HEK293 (cell line): Measurements from ENCODE around the gene AGXT.

ENCODE experiments used
- FEZF1 ChIP-seq: fragments of 450-650 bp; formaldehyde crosslinking; IDR thresholded peaks from 2 replicates; pipeline ENCODE4 v1.5.1; 2016; ENCODE audit warnings: missing biosample characterization, missing genetic modification characterization
- HOXA7 ChIP-seq: sonication (generic); formaldehyde crosslinking; IDR thresholded peaks from 2 replicates; pipeline ENCODE4 v1.8.1; 2022; ENCODE audit warnings: missing genetic modification reagents, borderline replicate concordance
- HOXD13 ChIP-seq: sonication (generic); formaldehyde crosslinking; IDR thresholded peaks from 2 replicates; pipeline ENCODE4 v1.8.0; 2022; ENCODE audit warnings: missing genetic modification reagents, borderline replicate concordance
- OSR2 ChIP-seq: fragments of 450-650 bp; formaldehyde crosslinking; IDR thresholded peaks from 2 replicates; pipeline ENCODE4 v1.5.1; 2016; ENCODE audit warnings: missing biosample characterization, missing genetic modification characterization
- PRDM1 ChIP-seq: fragments of 450-650 bp; formaldehyde crosslinking; IDR thresholded peaks from 2 replicates; pipeline ENCODE4; 2016; ENCODE audit warnings: missing biosample characterization, missing genetic modification characterization
- REPIN1 ChIP-seq: fragments of 450-650 bp; formaldehyde crosslinking; IDR thresholded peaks from 2 replicates; pipeline ENCODE4 v1.5.1; 2017; ENCODE audit warnings: missing biosample characterization, missing genetic modification characterization, low read depth
- SCRT2 ChIP-seq: fragments of 450-650 bp; formaldehyde crosslinking; IDR thresholded peaks from 2 replicates; pipeline ENCODE4 v1.5.1; 2016; ENCODE audit warnings: missing biosample characterization, missing genetic modification characterization
- ZBTB1 ChIP-seq: fragments of 450-650 bp; formaldehyde crosslinking; IDR thresholded peaks from 2 replicates; pipeline ENCODE4 v1.5.1; 2016; ENCODE audit warnings: missing biosample characterization, missing genetic modification characterization
- ZFP3 ChIP-seq: fragments of 450-650 bp; formaldehyde crosslinking; IDR thresholded peaks from 2 replicates; pipeline ENCODE4 v1.5.1; 2016; ENCODE audit warnings: low read depth, missing biosample characterization, missing genetic modification characterization
- ZFP41 ChIP-seq: fragments of 450-650 bp; formaldehyde crosslinking; IDR thresholded peaks from 2 replicates; pipeline ENCODE4 v1.5.1; 2016; ENCODE audit warnings: missing biosample characterization, missing genetic modification characterization, borderline replicate concordance
- ZNF10 ChIP-seq: fragments of 450-650 bp; formaldehyde crosslinking; IDR thresholded peaks from 2 replicates; pipeline ENCODE4 v1.5.1; 2017; ENCODE audit warnings: missing biosample characterization, missing genetic modification characterization
- ZNF132 ChIP-seq: fragments of 450-650 bp; formaldehyde crosslinking; IDR thresholded peaks from 2 replicates; pipeline ENCODE4 v1.5.1; 2017; ENCODE audit warnings: missing biosample characterization, missing genetic modification characterization, borderline replicate concordance
- ZNF133 ChIP-seq: fragments of 450-650 bp; formaldehyde crosslinking; IDR thresholded peaks from 2 replicates; pipeline ENCODE4 v1.5.1; 2016; ENCODE audit warnings: missing biosample characterization, missing genetic modification characterization
- ZNF19 ChIP-seq: fragments of 450-650 bp; formaldehyde crosslinking; IDR thresholded peaks from 2 replicates; pipeline ENCODE4; 2016; ENCODE audit warnings: missing biosample characterization, missing genetic modification characterization, low read depth
- ZNF214 ChIP-seq: fragments of 450-650 bp; formaldehyde crosslinking; IDR thresholded peaks from 2 replicates; pipeline ENCODE4 v1.5.1; 2017; ENCODE audit warnings: missing biosample characterization, mild to moderate bottlenecking, missing genetic modification characterization, borderline replicate concordance
- ZNF221 ChIP-seq: fragments of 450-650 bp; formaldehyde crosslinking; IDR thresholded peaks from 2 replicates; pipeline ENCODE4 v1.5.1; 2017; ENCODE audit warnings: missing biosample characterization, missing genetic modification characterization, borderline replicate concordance
- ZNF239 ChIP-seq: fragments of 450-650 bp; formaldehyde crosslinking; IDR thresholded peaks from 2 replicates; pipeline ENCODE4 v1.5.1; 2016; ENCODE audit warnings: missing biosample characterization, missing genetic modification characterization
- ZNF266 ChIP-seq: fragments of 450-650 bp; formaldehyde crosslinking; IDR thresholded peaks from 2 replicates; pipeline ENCODE4 v1.5.1; 2016; ENCODE audit warnings: missing biosample characterization, missing genetic modification characterization, low read depth
- ZNF302 ChIP-seq: fragments of 450-650 bp; formaldehyde crosslinking; IDR thresholded peaks from 2 replicates; pipeline ENCODE4 v1.5.1; 2016; ENCODE audit warnings: missing biosample characterization, missing genetic modification characterization, low read depth
- ZNF335 ChIP-seq: fragments of 450-650 bp; formaldehyde crosslinking; conservative IDR thresholded peaks from 2 replicates; pipeline ENCODE4 v1.5.1; 2016; ENCODE audit warnings: missing biosample characterization, missing genetic modification characterization
- ZNF366 ChIP-seq: fragments of 450-650 bp; formaldehyde crosslinking; conservative IDR thresholded peaks from 2 replicates; pipeline ENCODE4 v1.5.1; 2016; ENCODE audit warnings: missing biosample characterization, missing genetic modification characterization
- ZNF426 ChIP-seq: fragments of 450-650 bp; formaldehyde crosslinking; IDR thresholded peaks from 2 replicates; pipeline ENCODE4 v1.5.1; 2017; ENCODE audit warnings: missing biosample characterization, missing genetic modification characterization, mild to moderate bottlenecking, inconsistent platforms, moderate library complexity
- ZNF514 ChIP-seq: fragments of 450-650 bp; formaldehyde crosslinking; IDR thresholded peaks from 2 replicates; pipeline ENCODE4 v1.5.1; 2016; ENCODE audit warnings: missing biosample characterization, missing genetic modification characterization
- ZNF549 ChIP-seq: fragments of 450-650 bp; IDR thresholded peaks from 2 replicates; pipeline ENCODE4 v1.5.1; 2018; ENCODE audit warnings: missing biosample characterization, missing genetic modification characterization, mild to moderate bottlenecking, inconsistent platforms, moderate library complexity
- ZNF558 ChIP-seq: fragments of 450-650 bp; formaldehyde crosslinking; IDR thresholded peaks from 2 replicates; pipeline ENCODE4 v1.5.1; 2016; ENCODE audit warnings: missing biosample characterization, missing genetic modification characterization
- ZNF561 ChIP-seq: fragments of 450-650 bp; IDR thresholded peaks from 2 replicates; pipeline ENCODE4 v1.5.1; 2018; ENCODE audit warnings: missing biosample characterization, missing genetic modification characterization, borderline replicate concordance
- ZNF571 ChIP-seq: fragments of 450-650 bp; formaldehyde crosslinking; IDR thresholded peaks from 2 replicates; pipeline ENCODE4 v1.5.0; 2017; ENCODE audit warnings: missing biosample characterization, missing genetic modification characterization
- ZNF664 ChIP-seq: fragments of 450-650 bp; formaldehyde crosslinking; IDR thresholded peaks from 2 replicates; pipeline ENCODE4 v1.5.1; 2016; ENCODE audit warnings: missing biosample characterization, missing genetic modification characterization
- ZNF791 ChIP-seq: fragments of 450-650 bp; formaldehyde crosslinking; IDR thresholded peaks from 2 replicates; pipeline ENCODE4 v1.5.1; 2016; ENCODE audit warnings: missing biosample characterization, missing genetic modification characterization
- ZNF792 ChIP-seq: fragments of 450-650 bp; formaldehyde crosslinking; IDR thresholded peaks from 2 replicates; pipeline ENCODE4 v1.5.1; 2016; ENCODE audit warnings: missing biosample characterization, missing genetic modification characterization
- ZSCAN23 ChIP-seq: fragments of 450-650 bp; formaldehyde crosslinking; IDR thresholded peaks from 2 replicates; pipeline ENCODE4 v1.5.1; 2016; ENCODE audit warnings: missing biosample characterization, missing genetic modification characterization
- TF ChIP-seq, protein P1 (sequence below): fragments of 450-650 bp; formaldehyde crosslinking; IDR thresholded peaks from 2 replicates; pipeline ENCODE4 v1.5.1; 2017; ENCODE audit warnings: missing biosample characterization, missing genetic modification characterization
- TF ChIP-seq, protein P2 (sequence below): fragments of 450-650 bp; formaldehyde crosslinking; IDR thresholded peaks from 2 replicates; pipeline ENCODE4 v1.5.1; 2016; ENCODE audit warnings: missing biosample characterization, missing genetic modification characterization
- TF ChIP-seq, protein P3 (sequence below): fragments of 450-650 bp; formaldehyde crosslinking; IDR thresholded peaks from 2 replicates; pipeline ENCODE4 v1.5.1; 2016; ENCODE audit warnings: missing biosample characterization, missing genetic modification characterization
- TF ChIP-seq, protein P4 (sequence below): fragments of 450-650 bp; formaldehyde crosslinking; IDR thresholded peaks from 2 replicates; pipeline ENCODE4 v1.5.1; 2016; ENCODE audit warnings: missing biosample characterization, missing genetic modification characterization
- TF ChIP-seq, protein P5 (sequence below): fragments of 450-650 bp; formaldehyde crosslinking; IDR thresholded peaks from 2 replicates; pipeline ENCODE4 v1.5.1; 2016; ENCODE audit warnings: missing biosample characterization, missing genetic modification characterization

Gene AGXT

DNA sequence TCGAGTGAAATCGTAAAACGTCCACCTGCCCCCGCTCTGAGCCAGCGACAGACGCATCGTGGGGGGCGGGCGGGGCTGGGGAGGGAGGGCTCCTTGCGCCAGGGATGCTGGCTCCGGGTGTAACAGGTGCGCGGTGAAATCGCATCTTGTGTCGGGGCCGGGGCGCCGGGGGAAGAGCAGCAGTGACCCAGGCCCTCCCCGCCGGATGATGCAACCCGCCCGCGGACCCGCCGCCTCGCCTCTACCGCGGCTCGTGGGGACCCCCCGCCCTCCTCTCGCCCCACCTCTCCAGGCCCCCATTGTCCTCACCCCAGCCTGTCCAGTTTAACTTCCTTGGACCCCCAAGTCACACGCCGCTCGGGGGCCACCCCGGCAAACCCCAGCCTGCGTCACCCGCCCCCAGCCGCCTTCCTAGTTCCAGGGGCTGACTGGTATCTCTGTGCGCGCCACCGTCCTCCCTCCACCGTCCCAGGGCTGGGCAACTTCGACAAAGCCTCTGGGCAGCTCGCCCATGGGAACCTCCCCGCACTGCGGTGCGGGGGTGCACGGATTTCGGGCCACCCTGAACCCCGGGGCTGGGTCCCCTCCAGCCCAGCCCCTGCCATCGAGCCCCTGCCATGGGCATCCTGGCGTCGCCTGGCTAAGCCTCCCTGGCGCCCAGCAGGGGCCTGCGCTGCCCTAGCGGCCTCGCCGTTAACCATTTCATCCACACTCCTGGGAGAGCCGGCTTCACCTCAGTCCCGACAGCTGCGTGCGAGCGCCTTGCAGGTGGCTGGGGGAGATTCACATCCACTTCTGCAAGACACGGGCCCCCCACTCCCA is 47.8 kb upstream of the AGXT start (continued):
- TF ChIP-seq OSR2 (tag by site-specific recombination), result no peak
- no peak for TF ChIP-seq ZNF19 (tag by site-specific recombination)
- no peak for TF ChIP-seq ZNF214 (tag by site-specific recombination)
- peak; percentile 80 for TF ChIP-seq ZNF335 (tag by site-specific recombination)
- TF ChIP-seq, protein P1, sequence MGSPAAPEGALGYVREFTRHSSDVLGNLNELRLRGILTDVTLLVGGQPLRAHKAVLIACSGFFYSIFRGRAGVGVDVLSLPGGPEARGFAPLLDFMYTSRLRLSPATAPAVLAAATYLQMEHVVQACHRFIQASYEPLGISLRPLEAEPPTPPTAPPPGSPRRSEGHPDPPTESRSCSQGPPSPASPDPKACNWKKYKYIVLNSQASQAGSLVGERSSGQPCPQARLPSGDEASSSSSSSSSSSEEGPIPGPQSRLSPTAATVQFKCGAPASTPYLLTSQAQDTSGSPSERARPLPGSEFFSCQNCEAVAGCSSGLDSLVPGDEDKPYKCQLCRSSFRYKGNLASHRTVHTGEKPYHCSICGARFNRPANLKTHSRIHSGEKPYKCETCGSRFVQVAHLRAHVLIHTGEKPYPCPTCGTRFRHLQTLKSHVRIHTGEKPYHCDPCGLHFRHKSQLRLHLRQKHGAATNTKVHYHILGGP, result no peak
- no peak for TF ChIP-seq HOXD13
- TF ChIP-seq, protein P2, sequence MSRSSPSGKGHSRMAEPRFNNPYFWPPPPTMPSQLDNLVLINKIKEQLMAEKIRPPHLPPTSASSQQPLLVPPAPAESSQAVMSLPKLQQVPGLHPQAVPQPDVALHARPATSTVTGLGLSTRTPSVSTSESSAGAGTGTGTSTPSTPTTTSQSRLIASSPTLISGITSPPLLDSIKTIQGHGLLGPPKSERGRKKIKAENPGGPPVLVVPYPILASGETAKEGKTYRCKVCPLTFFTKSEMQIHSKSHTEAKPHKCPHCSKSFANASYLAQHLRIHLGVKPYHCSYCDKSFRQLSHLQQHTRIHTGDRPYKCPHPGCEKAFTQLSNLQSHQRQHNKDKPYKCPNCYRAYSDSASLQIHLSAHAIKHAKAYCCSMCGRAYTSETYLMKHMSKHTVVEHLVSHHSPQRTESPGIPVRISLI (tag by site-specific recombination), result no peak
- TF ChIP-seq ZNF792 (tag by site-specific recombination), result no peak
- TF ChIP-seq, protein P3, sequence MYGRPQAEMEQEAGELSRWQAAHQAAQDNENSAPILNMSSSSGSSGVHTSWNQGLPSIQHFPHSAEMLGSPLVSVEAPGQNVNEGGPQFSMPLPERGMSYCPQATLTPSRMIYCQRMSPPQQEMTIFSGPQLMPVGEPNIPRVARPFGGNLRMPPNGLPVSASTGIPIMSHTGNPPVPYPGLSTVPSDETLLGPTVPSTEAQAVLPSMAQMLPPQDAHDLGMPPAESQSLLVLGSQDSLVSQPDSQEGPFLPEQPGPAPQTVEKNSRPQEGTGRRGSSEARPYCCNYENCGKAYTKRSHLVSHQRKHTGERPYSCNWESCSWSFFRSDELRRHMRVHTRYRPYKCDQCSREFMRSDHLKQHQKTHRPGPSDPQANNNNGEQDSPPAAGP (tag by site-specific recombination), result no peak
- TF ChIP-seq ZNF221 (tag by site-specific recombination), result no peak
- TF ChIP-seq ZNF133 (tag by site-specific recombination), result no peak
- no peak for TF ChIP-seq ZSCAN23 (tag by site-specific recombination)
- TF ChIP-seq ZNF10, result no peak
- no peak for TF ChIP-seq ZNF302
- TF ChIP-seq HOXA7 (CRISPR knock-in tag), result no peak
- no peak for TF ChIP-seq ZNF561 (tag by site-specific recombination)
- TF ChIP-seq ZNF571 (tag by site-specific recombination), result no peak
- TF ChIP-seq, protein P4, sequence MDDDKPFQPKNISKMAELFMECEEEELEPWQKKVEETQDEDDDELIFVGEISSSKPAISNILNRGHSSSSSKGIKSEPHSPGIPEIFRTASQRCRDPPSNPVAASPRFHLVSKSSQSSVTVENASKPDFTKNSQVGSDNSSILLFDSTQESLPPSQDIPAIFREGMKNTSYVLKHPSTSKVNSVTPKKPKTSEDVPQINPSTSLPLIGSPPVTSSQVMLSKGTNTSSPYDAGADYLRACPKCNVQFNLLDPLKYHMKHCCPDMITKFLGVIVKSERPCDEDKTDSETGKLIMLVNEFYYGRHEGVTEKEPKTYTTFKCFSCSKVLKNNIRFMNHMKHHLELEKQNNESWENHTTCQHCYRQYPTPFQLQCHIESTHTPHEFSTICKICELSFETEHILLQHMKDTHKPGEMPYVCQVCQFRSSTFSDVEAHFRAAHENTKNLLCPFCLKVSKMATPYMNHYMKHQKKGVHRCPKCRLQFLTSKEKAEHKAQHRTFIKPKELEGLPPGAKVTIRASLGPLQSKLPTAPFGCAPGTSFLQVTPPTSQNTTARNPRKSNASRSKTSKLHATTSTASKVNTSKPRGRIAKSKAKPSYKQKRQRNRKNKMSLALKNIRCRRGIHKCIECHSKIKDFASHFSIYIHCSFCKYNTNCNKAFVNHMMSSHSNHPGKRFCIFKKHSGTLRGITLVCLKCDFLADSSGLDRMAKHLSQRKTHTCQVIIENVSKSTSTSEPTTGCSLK (tag by site-specific recombination), result no peak
- TF ChIP-seq ZNF266, result no peak
- TF ChIP-seq ZFP3 (tag by site-specific recombination), result no peak
- no peak for TF ChIP-seq ZFP41 (tag by site-specific recombination)
- TF ChIP-seq ZNF664 (tag by site-specific recombination), result no peak
- no peak for TF ChIP-seq ZNF558
- TF ChIP-seq SCRT2, result peak; percentile 93
- no peak for TF ChIP-seq ZNF426
- TF ChIP-seq REPIN1 (tag by site-specific recombination), result no peak
- TF ChIP-seq ZNF366, result no peak
- TF ChIP-seq ZNF549 (tag by site-specific recombination), result no peak
- no peak for TF ChIP-seq ZNF791 (tag by site-specific recombination)
- TF ChIP-seq FEZF1 (tag by site-specific recombination), result no peak
- TF ChIP-seq ZNF514 (tag by site-specific recombination), result no peak
- no peak for TF ChIP-seq ZNF239 (tag by site-specific recombination)
- no peak for TF ChIP-seq ZBTB1 (tag by site-specific recombination)
- TF ChIP-seq PRDM1 (tag by site-specific recombination), result no peak
- TF ChIP-seq, protein P5, sequence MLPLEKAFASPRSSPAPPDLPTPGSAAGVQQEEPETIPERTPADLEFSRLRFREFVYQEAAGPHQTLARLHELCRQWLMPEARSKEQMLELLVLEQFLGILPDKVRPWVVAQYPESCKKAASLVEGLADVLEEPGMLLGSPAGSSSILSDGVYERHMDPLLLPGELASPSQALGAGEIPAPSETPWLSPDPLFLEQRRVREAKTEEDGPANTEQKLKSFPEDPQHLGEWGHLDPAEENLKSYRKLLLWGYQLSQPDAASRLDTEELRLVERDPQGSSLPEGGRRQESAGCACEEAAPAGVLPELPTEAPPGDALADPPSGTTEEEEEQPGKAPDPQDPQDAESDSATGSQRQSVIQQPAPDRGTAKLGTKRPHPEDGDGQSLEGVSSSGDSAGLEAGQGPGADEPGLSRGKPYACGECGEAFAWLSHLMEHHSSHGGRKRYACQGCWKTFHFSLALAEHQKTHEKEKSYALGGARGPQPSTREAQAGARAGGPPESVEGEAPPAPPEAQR (tag by site-specific recombination), result no peak
- TF ChIP-seq ZNF132 (tag by site-specific recombination), result no peak
